Ammon's horn (tissue), 1 donor: Measurements from ENCODE around the gene METTL17.
"Not testable (repeated sequence)": the region's sequence is repeated elsewhere in the genome, so short reads cannot be mapped to it uniquely, and the experiment has no call there.

Source experiments
- DNase-seq: peaks from one replicate; pipeline ENCODE4 v3.0.0-alpha.2; 2016; ENCODE audit warnings: low spot score

METTL17 gene

DNA sequence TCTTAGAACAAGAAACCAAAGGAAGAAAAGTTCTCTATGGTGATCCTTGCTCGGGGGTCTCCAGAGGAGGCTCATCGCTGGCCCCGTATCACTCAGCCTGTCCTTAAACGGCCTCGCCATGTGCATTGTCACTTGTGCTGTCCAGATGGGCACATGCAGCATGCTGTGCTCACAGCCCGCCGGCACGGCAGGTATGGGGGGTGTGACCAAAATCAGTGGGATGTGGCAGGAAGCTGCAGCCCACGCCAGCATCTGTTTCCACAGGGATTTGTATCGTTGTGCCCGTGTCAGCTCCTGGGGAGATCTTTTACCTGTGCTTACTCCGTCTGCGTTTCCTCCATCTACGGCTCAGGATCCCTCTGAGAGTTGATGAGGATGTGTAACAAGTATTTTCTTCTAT is 6.7 kb downstream of the METTL17 start:
- DNase-seq, result no peak

DNA sequence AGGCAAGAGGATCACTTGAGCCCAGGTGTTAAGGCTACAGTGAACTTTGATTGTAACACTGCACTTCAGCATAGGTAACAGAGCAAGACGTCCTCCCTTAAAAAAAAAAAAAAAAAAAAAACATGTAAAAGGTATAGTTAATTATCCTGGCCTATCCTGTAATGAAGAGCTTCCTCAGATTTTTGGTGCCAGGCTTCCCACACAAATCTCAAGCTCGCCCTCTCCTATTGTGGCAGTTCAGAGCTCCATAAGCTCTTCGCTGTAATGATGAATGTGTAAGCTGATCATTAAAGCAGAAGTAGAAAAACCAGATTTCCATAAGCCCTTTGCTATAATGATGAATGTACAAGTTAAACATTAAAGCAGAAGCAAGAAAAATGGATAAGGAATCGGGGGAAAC is 7.3 kb downstream of the METTL17 start:
- no peak for DNase-seq

DNA sequence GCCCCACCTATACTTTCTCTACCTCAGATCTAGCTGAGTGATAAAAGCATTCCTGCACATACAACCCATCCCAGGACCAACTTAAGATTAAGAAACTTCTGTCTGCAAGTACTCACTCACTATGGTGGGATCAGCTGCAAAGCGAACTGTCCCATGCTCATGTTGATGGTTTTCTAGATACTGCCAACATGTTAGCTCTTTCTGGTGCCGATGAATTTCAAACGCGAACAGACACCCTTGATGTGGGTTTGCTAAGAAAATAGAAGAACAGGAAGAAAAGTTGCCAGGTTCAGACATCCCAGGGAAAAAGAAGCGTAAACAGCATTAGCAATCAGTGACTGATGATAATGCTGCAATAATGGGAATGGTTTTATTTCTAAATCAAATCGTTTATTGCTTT is 7.8 kb downstream of the METTL17 start:
- no peak for DNase-seq

GRCh38 chr14:20998139-20998538 is 8.4 kb downstream of the METTL17 start:
- no peak for DNase-seq

DNA sequence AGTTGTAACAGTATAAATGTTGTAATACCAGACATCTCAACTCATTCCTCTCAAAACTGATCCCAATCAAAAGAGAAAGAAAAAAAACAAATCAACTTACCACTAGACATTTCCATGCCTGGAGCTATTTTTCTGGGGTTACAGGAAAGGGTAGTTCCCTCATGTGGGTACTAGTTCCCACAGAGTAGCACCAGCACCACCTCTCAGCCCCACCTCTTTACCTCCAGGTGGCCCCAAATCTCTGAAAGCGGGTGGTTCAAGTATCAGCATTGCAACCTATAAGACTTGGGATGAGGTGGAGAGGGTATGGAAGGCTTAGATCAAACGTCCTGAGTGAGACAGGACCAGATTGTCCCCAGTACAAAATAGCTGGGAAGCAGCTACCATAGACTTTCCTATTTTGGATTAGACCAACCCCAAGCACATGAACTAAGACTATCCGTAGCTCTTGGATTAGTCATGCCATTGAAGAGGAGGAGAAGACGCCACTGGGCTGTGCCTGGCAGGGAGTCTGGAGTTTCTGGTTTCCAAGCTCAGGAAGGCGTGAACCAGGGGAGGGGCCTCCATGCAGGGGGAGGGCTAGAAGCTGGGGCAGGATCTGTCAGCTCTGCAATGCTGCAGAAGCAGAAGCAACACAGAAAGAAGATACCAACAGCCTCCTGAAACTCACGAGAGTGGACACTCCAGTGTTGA is 9.0 kb downstream of the METTL17 start, which contains the start of gene SLC39A2:
TSS of gene SLC39A2 (plus strand) at position 620 of the 693 bp plus-strand sequence. CDS start 154 bp downstream, outside the sequence.
- no peak for DNase-seq

GRCh38 chr14:20999591-20999990 is 9.8 kb downstream of the METTL17 start:
- no peak for DNase-seq

- no peak for DNase-seq
Measured at GRCh38 chr14:21001218-21001617, 11.4 kb downstream of the METTL17 start.

DNA sequence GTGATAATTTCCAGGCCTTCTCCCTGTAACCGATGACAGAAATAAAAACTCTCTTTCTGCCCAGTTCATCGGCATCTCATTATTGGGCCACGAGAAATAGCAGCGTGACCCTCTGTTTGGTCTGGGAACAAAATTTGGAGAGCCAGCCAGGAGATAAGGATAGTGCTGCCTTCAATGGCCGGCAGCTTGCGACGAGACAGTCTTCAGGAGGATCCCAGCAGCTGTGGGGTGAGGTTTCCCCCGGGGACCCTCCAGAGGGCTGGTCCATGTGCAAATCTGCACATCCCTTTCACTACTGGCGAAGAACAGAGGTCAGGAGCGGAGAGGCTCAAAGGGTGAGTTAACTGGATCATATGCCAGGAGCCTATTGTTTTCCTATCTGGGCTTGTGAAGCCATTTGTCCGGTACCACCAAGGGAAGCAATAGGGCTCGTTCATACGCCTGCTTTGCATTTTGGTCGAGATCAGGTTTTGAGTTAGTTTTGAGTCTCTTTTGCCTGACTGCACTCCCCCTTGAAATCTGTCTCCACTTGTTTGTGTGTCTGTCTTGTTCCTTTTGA is 14.1 kb downstream of the METTL17 start:
- no peak for DNase-seq

- not testable (repeated sequence) for DNase-seq
Measured at GRCh38 chr14:21009721-21010120, 19.9 kb downstream of the METTL17 start.

DNA sequence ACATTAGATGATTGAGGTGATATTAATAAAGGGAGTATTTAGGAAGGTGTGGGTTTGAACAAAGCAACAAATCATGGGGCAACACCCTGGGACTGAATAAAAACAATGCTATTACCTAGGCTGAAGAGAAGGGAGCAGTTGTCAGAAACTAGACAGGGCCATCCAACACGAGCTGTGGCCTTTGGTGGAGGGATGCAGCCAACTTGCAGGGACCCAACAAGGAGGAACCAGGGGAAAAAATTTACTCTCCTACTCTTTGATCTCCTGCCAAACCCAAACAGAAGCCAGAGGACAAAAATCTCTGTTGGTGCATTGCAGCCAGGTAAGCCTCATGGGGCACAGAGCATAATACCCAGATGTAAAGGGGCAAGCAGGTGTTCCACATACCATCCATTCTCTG is 21.4 kb downstream of the METTL17 start:
- DNase-seq, result no peak

DNA sequence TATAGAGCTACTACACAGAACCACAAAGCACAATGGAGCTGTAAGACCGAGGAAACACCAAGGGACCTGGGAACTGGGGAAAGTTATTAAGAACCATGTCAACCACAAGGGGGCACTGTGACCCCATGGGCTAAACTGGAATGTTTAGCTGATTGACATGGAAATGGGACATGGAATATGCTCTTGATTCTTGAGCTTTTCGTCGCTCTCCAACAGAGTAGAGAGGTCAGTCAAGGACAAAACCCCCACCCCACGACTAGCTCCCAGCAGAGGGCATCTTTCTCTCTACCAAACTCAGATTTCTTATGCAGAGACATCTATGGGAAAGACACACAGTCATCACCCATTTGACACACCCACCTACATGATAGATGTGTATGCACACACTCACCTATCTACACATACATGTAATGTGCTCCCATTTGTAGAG is 25.0 kb downstream of the METTL17 start:
- peak; percentile 96 for DNase-seq

DNA sequence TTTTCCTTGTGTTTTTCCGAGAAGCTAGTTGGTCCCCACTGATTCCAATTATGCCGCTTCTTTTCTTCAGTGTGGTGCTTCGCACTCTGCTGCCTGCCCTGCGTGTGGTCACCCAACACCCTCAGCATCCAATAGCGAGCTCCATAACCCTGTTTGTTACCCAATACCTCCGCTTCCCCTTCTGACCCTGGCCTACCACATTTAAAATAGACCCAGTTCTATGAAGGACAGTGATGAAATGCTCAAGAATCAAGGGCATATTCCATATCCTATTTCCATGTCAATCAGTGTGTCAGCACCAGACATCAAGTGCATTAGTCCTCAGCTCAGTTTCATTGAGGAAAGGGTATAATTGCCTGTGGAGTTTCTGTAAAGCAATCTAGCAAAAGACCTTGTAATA is 25.5 kb downstream of the METTL17 start:
- DNase-seq, result peak; percentile 48

GRCh38 chr14:21016413-21017190 is 26.8 kb downstream of the METTL17 start:
- DNase-seq, result no peak

DNA sequence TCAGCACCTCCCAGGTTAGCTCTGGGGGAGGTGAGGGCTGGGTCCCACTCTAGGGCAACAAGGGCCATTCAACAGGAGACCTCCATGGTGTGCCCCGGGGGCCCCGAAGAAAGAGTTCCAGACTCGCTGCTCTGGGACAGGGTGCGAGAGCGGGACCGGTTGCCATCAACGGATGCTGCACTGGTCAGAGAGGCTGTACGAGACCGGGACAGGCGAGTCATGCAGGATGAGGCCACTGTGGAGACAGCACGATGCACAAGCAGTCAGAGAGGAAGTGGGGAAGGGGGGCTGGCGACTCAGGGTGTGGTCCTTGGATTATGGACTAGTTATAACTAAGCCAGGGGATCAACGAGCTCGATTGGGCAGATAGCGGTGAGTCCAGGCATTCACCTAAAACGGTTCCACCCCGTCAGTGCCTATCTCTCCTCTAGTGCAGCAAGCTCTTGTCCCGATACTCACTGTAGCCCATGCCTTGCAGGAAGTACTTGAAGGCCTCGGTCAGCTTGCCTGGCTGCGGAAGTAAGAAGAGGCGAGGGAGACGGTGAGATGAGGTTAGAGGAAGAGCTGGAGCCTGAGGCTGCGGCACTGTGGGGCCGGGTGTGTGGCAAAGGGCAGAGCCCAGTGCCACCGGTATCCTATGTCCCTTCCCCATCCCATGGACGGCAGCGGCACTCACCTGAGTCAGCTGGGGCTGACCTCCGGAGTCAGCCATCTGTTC is 27.9 kb downstream of the METTL17 start:
- peak; percentile 45 for DNase-seq

GRCh38 chr14:21018286-21018685 is 28.5 kb downstream of the METTL17 start:
- no peak for DNase-seq

GRCh38 chr14:21018781-21019180 is 29.0 kb downstream of the METTL17 start:
- no peak for DNase-seq

- DNase-seq, result no peak
Measured at GRCh38 chr14:21019366-21019765, 29.6 kb downstream of the METTL17 start.

DNA sequence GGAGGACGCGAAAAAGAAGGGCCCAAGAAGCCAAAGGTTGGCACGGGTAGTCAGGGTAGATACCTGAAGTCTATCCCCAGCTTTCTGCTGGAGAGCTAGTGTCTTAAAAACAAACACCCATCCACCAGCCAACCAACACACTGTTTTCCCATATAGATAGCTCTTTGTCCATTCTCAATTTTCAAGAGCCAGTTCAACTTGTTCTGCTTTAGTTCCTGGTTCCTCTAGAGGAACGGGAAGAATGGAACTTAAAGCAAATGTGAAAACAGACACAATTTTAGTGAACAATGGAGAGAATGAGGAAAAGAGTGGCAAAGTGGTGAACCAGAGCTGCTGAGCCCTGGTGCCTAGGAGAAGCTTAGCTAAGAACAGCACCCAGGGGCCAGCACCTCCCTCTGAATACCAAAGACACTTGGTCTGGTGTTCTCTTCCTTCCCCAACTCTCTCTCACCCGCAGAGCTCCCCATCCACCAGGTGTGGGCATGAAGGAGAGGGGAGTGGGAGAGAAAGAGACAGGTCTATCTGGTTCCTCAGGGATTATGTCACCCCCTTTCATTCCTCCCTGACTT is 31.3 kb downstream of the METTL17 start:
- no peak for DNase-seq

DNA sequence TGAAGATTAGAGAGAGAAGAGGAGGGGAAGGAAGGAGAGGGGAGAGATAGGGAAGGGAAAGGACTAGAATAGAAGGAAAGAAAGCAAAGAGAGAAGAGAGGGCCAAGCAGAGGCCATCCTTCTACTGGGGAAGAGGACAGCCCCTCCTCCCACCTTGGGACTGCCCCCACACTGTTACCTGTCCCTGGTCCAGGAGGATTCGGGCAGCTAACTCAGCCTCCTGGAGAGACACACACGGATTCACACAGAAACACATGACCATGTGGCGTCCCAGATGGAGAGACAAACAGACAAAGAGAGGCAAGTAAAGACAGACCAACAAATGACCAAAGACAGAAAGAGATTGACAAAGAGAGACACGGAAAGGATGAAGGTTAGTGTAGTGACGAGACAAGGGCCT is 32.9 kb downstream of the METTL17 start:
- DNase-seq, result no peak

DNA sequence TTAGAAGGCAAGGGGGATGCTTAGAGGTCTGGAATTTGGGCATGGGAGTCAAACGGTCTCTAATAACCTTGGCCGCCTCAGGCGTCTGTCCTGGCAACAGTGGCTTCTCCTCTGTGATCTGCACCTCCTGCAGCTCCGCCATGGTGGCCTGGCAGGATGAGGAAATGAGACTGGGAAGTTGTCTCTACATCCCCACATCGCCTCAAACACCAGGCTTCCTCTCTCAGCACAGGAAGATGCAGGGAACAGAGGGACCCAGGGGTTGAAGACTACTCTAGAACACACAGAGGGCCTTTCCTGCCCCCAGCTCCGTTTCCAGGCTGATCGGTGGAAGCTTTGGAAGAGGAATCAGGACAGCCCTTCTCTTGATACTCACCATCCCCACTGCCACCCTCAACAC is 33.4 kb downstream of the METTL17 start:
- peak; percentile 81 for DNase-seq

GRCh38 chr14:21023817-21024584 is 34.2 kb downstream of the METTL17 start:
- no peak for DNase-seq
